H9 (cell line): ENCODE measurements around the gene PCA3. TPM values are rescaled to one million over a fixed set of nuclear protein-coding genes. Genes with fewer than 3 reads are reported as not detected.

Source experiments
- DNase-seq: peaks from one replicate; pipeline ENCODE4 v3.0.0-alpha.2; 2017
- H2AFZ ChIP-seq: one replicate; pipeline ENCODE4 v1.6.1; 2013; ENCODE audit warnings: mild to moderate bottlenecking, low read length, control low read depth, moderate library complexity
- H2AK5ac ChIP-seq: 2 replicates; pipeline ENCODE4 v1.6.1; 2013; ENCODE audit warnings: low read length, control low read depth, mixed read lengths; ENCODE audit not compliant: insufficient read length
- H2BK120ac ChIP-seq: one replicate; pipeline ENCODE4 v1.6.1; 2013; ENCODE audit warnings: low read depth, mild to moderate bottlenecking, low read length, control low read depth, inconsistent platforms; ENCODE audit not compliant: poor library complexity, severe bottlenecking
- H2BK12ac ChIP-seq: 2 replicates; pipeline ENCODE4 v1.6.1; 2013; ENCODE audit warnings: low read length, control low read depth, mixed read lengths, low read depth; ENCODE audit not compliant: insufficient read length
- H2BK15ac ChIP-seq: 2 replicates; pipeline ENCODE4 v1.6.1; 2013; ENCODE audit warnings: low read depth, low read length, control low read depth
- H2BK20ac ChIP-seq: one replicate; pipeline ENCODE4 v1.6.1; 2013; ENCODE audit warnings: low read depth, mild to moderate bottlenecking, low read length, control low read depth, inconsistent platforms; ENCODE audit not compliant: poor library complexity, severe bottlenecking
- H2BK5ac ChIP-seq: 2 replicates; pipeline ENCODE4 v1.6.1; 2013; ENCODE audit warnings: low read length, control low read depth, mixed read lengths; ENCODE audit not compliant: insufficient read length
- H3K14ac ChIP-seq: 2 replicates; pipeline ENCODE4 v1.6.1; 2013; ENCODE audit warnings: low read length, control low read depth; ENCODE audit not compliant: insufficient read depth
- H3K18ac ChIP-seq: 2 replicates; pipeline ENCODE4 v1.6.1; 2013; ENCODE audit warnings: low read depth, mild to moderate bottlenecking, mixed read lengths, low read length, control low read depth; ENCODE audit not compliant: insufficient read length
- H3K23ac ChIP-seq: 2 replicates; pipeline ENCODE4 v1.6.1; 2013; ENCODE audit warnings: low read length, control low read depth, mixed read lengths, low read depth; ENCODE audit not compliant: insufficient read length
- H3K23me2 ChIP-seq: 2 replicates; pipeline ENCODE4 v1.6.1; 2013; ENCODE audit warnings: low read depth, mild to moderate bottlenecking, mixed read lengths, low read length, control low read depth; ENCODE audit not compliant: insufficient read length, poor library complexity, severe bottlenecking
- H3K27ac ChIP-seq: 2 replicates; pipeline ENCODE4 v1.5.1; 2013; ENCODE audit warnings: low read length, control low read depth, mixed read lengths, low read depth; ENCODE audit not compliant: insufficient read length
- H3K27me3 ChIP-seq: 2 replicates; pipeline ENCODE4 v1.6.1; 2013; ENCODE audit warnings: low read length, control low read depth, inconsistent platforms; ENCODE audit not compliant: insufficient read depth
- H3K4ac ChIP-seq: 2 replicates; pipeline ENCODE4 v1.6.1; 2013; ENCODE audit warnings: low read depth, mild to moderate bottlenecking, control low read depth, inconsistent platforms, low read length, moderate library complexity
- H3K4me1 ChIP-seq: 2 replicates; pipeline ENCODE4 v1.6.1; 2013; ENCODE audit warnings: low read length, control low read depth, inconsistent platforms; ENCODE audit not compliant: insufficient read depth
- H3K4me2 ChIP-seq: 2 replicates; pipeline ENCODE4 v1.6.1; 2013; ENCODE audit warnings: low read length, control low read depth, mixed read lengths; ENCODE audit not compliant: insufficient read length, insufficient read depth
- H3K56ac ChIP-seq: 2 replicates; pipeline ENCODE4 v1.6.1; 2013; ENCODE audit warnings: low read depth, mild to moderate bottlenecking, mixed read lengths, low read length, control low read depth; ENCODE audit not compliant: insufficient read length
- H3K79me1 ChIP-seq: 2 replicates; pipeline ENCODE4 v1.6.1; 2013; ENCODE audit warnings: low read depth, mild to moderate bottlenecking, moderate library complexity, low read length, control low read depth, inconsistent platforms; ENCODE audit not compliant: insufficient read depth, poor library complexity, severe bottlenecking
- H3K79me2 ChIP-seq: 2 replicates; pipeline ENCODE4 v1.6.1; 2013; ENCODE audit warnings: low read length, control low read depth, inconsistent platforms; ENCODE audit not compliant: insufficient read depth
- H3K9ac ChIP-seq: 2 replicates; pipeline ENCODE4 v1.6.1; 2013; ENCODE audit warnings: low read length, control low read depth, mixed read lengths; ENCODE audit not compliant: insufficient read length; ENCODE audit errors: extremely low read depth
- H3K9me3 ChIP-seq: one replicate; pipeline ENCODE4 v1.6.1; 2013; ENCODE audit warnings: low read depth, low read length, inconsistent platforms; ENCODE audit not compliant: control insufficient read depth
- H3T11ph ChIP-seq: one replicate; pipeline ENCODE4 v1.6.1; 2013; ENCODE audit warnings: mild to moderate bottlenecking, low read length, control low read depth, inconsistent platforms
- H4K20me1 ChIP-seq: one replicate; pipeline ENCODE4 v1.6.1; 2013; ENCODE audit not compliant: control insufficient read depth, insufficient read length, insufficient read depth
- H4K5ac ChIP-seq: 2 replicates; pipeline ENCODE4 v1.6.1; 2013; ENCODE audit warnings: low read depth, mild to moderate bottlenecking, mixed read lengths, low read length, control low read depth; ENCODE audit not compliant: insufficient read length
- H4K8ac ChIP-seq: replicated peaks from 2 replicates; pipeline ENCODE4 v1.6.1; 2013; ENCODE audit warnings: low read length, control low read depth, mixed read lengths, low read depth; ENCODE audit not compliant: insufficient read length
- H4K91ac ChIP-seq: 2 replicates; pipeline ENCODE4 v1.6.1; 2013; ENCODE audit warnings: low read depth, mild to moderate bottlenecking, moderate library complexity, mixed read lengths, low read length, control low read depth; ENCODE audit not compliant: insufficient read length
- H3K27ac Mint-ChIP-seq, 3 experiments: 2 replicates in 2 of 3; 3 replicates in 1 of 3; pipeline ENCODE4 v1.8.0; 2020 to 2021; ENCODE audit warnings: mixed read lengths in 3 of 3, mild to moderate bottlenecking in 1 of 3, moderate library complexity in 1 of 3
- H3K27me3 Mint-ChIP-seq: 2 replicates; pipeline ENCODE4 v1.8.0; 2021; ENCODE audit warnings: low read depth, mild to moderate bottlenecking, moderate library complexity, mixed read lengths
- H3K36me3 Mint-ChIP-seq, 3 experiments: 2 replicates in 2 of 3; 3 replicates in 1 of 3; pipeline ENCODE4 v1.8.0; 2020 to 2021; ENCODE audit warnings: low read depth in 3 of 3, mixed read lengths in 3 of 3; ENCODE audit not compliant: insufficient read depth in 1 of 3
- H3K4me1 Mint-ChIP-seq, 2 experiments: 2 replicates each; pipeline ENCODE4 v1.8.0; 2020; ENCODE audit warnings: mixed read lengths in 2 of 2
- H3K4me3 Mint-ChIP-seq, 2 experiments: 2 replicates in 1 of 2; 3 replicates in 1 of 2; pipeline ENCODE4 v1.8.0; 2020 to 2021; ENCODE audit warnings: mild to moderate bottlenecking in 2 of 2, mixed read lengths in 2 of 2, moderate library complexity in 1 of 2
- H3K9me3 Mint-ChIP-seq, 2 experiments: 2 replicates in 1 of 2; 3 replicates in 1 of 2; pipeline ENCODE4 v1.8.0; 2020; ENCODE audit warnings: mild to moderate bottlenecking in 2 of 2, mixed read lengths in 2 of 2, moderate library complexity in 1 of 2
- CTCF ChIP-seq: fragments of 200-600 bp; sonication (generic); conservative IDR thresholded peaks from 3 replicates; pipeline ENCODE4 v1.8.0; 2021; ENCODE audit warnings: antibody characterized with exemption, mild to moderate bottlenecking
- WGBS: extraction: QIAGEN DNeasy Blood & Tissue Kit; methylation state at CpG from one replicate; pipeline ENCODE4 v1.1.7; 2013; ENCODE audit warnings: missing lambda C conversion rate, low lambda C conversion rate, mixed read lengths; ENCODE audit not compliant: insufficient read length; ENCODE audit errors: extremely low coverage; 5-methylcytosine and 5-hydroxymethylcytosine counted together
- total RNA-seq: library from RNA; stranded (reverse); gene quantifications from 2 replicates; pipeline ENCODE4 v1.2.1, GENCODE V29; 2021

Gene PCA3
- total RNA-seq, 1 experiment from 2014 or later = not detected

- H4K5ac ChIP-seq = no peak overlapping the region
Measured at GRCh38 chr9:76761448-76761847, 2.8 kb upstream of the PCA3 start.

More at GRCh38 chr9:76761448-76761847, 2.8 kb upstream of the PCA3 start:
- no peak overlapping the region for H3K56ac ChIP-seq
- H2BK12ac ChIP-seq = no peak overlapping the region
- H4K8ac ChIP-seq = no peak overlapping the region
- H3K18ac ChIP-seq = no peak overlapping the region
- no peak overlapping the region for H2BK5ac ChIP-seq
- no CpG with 5 or more reads among the region's 1 CpG for WGBS
- Mint-ChIP-seq H3K9me3 (no peaks in the 10 kb centered on the region), H3K36me3 (no peaks in the 10 kb centered on the region), H3K27ac (no peak overlapping the region), H3K27me3 (no peaks in the 10 kb centered on the region), H3K4me1 (peaks cover under 1 to 3% of the 10 kb centered on the region in 2 experiments; a peak in 3 of 4 replicates), H3K4me3 (no peak overlapping the region)
- no peaks in the 10 kb centered on the region for H3K4me1 ChIP-seq
- no peak overlapping the region for H4K91ac ChIP-seq
- peak; percentile 47 for TF ChIP-seq CTCF
- no peaks in the 10 kb centered on the region for H3K9me3 ChIP-seq
- H3K27me3 ChIP-seq = no peaks in the 10 kb centered on the region
- no peak for DNase-seq
- no peak overlapping the region for H2BK120ac ChIP-seq
- H3K79me1 ChIP-seq = no peaks in the 10 kb centered on the region
- no peak overlapping the region for H3K9ac ChIP-seq
- H4K20me1 ChIP-seq = no peaks in the 10 kb centered on the region
- H3K27ac ChIP-seq = no peak overlapping the region
- H3K23me2 ChIP-seq = no peaks in the 10 kb centered on the region
- no peak overlapping the region for H2AFZ ChIP-seq
- no peak overlapping the region for H3K14ac ChIP-seq
- no peaks in the 10 kb centered on the region for H3K79me2 ChIP-seq
- H2BK15ac ChIP-seq = no peak overlapping the region
- no peak overlapping the region for H3K23ac ChIP-seq
- H3K4ac ChIP-seq = no peak overlapping the region
- no peak overlapping the region for H2AK5ac ChIP-seq
- H3T11ph ChIP-seq = no peak overlapping the region
- no peak overlapping the region for H2BK20ac ChIP-seq
- H3K4me2 ChIP-seq = no peak overlapping the region
